ENCODE measurements around the gene SURF4.
A peak's percentile ranks its signal among the peaks of the same experiment; 100 is the strongest.
"Not testable (repeated sequence)": the region's sequence is repeated elsewhere in the genome, so short reads cannot be mapped to it uniquely, and the experiment has no call there.

The SURF4 gene

DNA sequence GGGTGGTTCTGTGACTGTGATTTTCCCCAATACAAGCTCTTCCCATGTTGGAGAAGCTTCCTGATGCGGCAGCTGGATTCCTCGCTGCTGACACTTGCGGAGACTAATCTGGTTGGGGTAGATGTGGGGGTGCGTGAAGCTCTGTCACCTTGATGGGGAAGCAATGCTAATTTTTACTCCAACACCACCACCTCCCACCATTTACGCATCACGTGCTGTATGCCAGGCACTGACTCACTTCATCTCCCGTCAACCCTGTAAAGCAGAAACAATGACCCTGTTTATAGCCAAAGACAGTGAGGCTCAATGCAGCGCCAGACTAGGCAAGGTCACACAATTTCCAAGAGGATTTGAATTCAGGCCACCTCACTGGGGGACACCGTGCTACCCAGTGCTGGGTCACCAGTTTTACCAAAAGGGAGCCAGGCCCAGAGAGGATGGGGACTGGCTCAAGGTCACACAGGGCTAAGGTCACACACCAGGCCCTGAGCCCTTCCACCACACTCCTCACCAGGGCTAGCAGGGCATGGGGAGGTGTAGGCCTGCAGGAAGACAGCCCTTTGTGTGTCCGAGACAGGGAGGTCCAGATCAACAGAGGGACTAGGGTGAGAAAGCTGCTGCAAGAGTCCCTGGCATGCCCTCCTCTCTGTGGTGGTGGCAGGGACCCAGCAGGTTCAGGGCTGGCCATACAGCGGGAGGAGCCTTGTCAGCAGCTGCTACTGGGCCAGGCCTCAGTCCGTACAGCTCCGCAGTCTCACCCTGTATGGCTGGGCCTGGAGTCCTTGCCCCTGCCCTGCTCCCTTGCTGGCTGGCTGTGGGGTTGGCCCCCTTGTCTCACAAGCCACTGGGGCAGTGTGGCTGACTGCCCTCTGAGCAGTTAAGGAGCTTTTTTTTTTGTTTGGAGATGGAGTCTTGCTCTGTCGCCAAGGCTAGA is 3.6 kb upstream of the SURF4 start:
- no peak overlapping the region for H3K27ac ChIP-seq
- no peak for DNase-seq (ENCODE audit: low spot score)
- H3K4me3 ChIP-seq = no peak overlapping the region
- TF ChIP-seq, protein P1, sequence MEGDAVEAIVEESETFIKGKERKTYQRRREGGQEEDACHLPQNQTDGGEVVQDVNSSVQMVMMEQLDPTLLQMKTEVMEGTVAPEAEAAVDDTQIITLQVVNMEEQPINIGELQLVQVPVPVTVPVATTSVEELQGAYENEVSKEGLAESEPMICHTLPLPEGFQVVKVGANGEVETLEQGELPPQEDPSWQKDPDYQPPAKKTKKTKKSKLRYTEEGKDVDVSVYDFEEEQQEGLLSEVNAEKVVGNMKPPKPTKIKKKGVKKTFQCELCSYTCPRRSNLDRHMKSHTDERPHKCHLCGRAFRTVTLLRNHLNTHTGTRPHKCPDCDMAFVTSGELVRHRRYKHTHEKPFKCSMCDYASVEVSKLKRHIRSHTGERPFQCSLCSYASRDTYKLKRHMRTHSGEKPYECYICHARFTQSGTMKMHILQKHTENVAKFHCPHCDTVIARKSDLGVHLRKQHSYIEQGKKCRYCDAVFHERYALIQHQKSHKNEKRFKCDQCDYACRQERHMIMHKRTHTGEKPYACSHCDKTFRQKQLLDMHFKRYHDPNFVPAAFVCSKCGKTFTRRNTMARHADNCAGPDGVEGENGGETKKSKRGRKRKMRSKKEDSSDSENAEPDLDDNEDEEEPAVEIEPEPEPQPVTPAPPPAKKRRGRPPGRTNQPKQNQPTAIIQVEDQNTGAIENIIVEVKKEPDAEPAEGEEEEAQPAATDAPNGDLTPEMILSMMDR (IDR thresholded peaks at IDR 0.05) = no peak

- TF ChIP-seq, protein P1 (IDR thresholded peaks at IDR 0.05) = no peak
- DNase-seq (ENCODE audit: low spot score) = no peak
- H3K27ac ChIP-seq = no peak overlapping the region
These were observed 2.6 kb upstream of the SURF4 start for GRCh38 chr9:133378408-133378962.

DNA sequence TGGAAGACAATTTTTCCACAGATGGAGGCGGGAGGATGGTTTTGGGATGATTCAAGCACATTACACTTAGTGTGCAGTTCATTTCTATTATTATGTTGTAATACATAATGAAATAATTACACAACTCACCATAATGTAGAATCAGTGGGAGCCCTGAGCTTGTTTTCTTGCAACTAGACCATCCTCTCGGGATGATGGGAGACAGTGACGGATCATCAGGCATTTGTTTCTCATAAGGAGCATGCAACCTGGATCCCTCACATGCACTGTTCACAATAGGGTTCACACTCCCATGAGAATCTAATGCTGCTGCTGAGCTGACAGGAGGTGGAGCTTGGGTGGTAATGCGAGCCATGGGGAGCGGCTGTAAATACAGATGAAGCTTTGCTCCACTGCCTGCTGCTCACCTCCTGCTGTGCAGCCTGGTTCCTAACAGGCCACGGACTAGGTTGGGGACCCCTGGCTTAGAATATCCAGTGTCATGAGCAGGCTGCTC is 1.9 kb upstream of the SURF4 start:
- no peak for DNase-seq (ENCODE audit: low spot score)

More at GRCh38 chr9:133378408-133378962, 2.6 kb upstream of the SURF4 start:
- H3K4me3 ChIP-seq = no peak overlapping the region

DNA sequence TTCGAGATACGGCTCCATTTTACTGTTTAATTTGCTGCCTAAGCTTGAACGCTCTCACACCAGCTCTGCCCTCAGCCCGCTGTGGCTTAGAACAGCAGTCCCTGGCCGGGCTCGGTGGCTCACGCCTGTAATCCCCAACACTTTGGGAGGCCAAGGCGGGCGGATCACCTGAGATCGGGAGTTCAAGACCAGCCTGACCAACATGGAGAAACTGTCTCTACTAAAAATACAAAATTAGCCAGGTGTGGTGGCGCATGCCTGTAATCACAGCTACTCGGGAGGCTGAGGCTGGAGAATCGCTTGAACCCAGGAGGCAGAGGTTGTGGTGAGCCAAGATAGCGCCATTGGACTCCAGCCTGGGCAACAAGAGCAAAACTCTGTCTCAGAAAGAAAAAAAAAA is 1.4 kb upstream of the SURF4 start:
- DNase-seq (ENCODE audit: low spot score); H3K4me3 ChIP-seq; H3K27ac ChIP-seq: not testable (repeated sequence)

More for the DNA sequence above, 1.9 kb upstream of the SURF4 start:
- TF ChIP-seq, protein P1 (IDR thresholded peaks at IDR 0.05) = no peak
- no peak overlapping the region for H3K4me3 ChIP-seq
- no peak overlapping the region for H3K27ac ChIP-seq

- H3K4me3 ChIP-seq = peak overlapping the region; percentile 99
- H3K27ac ChIP-seq = peak overlapping the region; percentile 95 to 97
- TF ChIP-seq, protein P1 (IDR thresholded peaks at IDR 0.05) = no peak
- DNase-seq (ENCODE audit: low spot score) = no peak
These were observed 640 bp downstream of the SURF4 start for GRCh38 chr9:133375116-133375723.

- H3K27ac ChIP-seq = peak overlapping the region; percentile 95 to 97
- H3K4me3 ChIP-seq = peak overlapping the region; percentile 99
- TF ChIP-seq, protein P1 (IDR thresholded peaks at IDR 0.05) = no peak
- no peak for DNase-seq (ENCODE audit: low spot score)
These were observed 1.2 kb downstream of the SURF4 start for GRCh38 chr9:133374612-133375115.

- Histone ChIP-seq H3K27ac (no peak overlapping the region), H3K4me3 (peak overlapping the region; percentile 18)
- DNase-seq (ENCODE audit: low spot score) = no peak
- TF ChIP-seq, protein P1 (IDR thresholded peaks at IDR 0.05) = no peak
These were observed 3.7 kb downstream of the SURF4 start for GRCh38 chr9:133372144-133372543.
